IPS-NIHi11 (cell line): ENCODE data around the gene HNF1A.
"Not testable (repeated sequence)": the region's sequence is repeated elsewhere in the genome, so short reads cannot be mapped to it uniquely, and the experiment has no call there.

ENCODE experiments used
- DNase-seq: peaks from one replicate; pipeline ENCODE4 v3.0.0; 2012; ENCODE audit warnings: mixed read lengths, low spot score

The HNF1A gene, protein sequence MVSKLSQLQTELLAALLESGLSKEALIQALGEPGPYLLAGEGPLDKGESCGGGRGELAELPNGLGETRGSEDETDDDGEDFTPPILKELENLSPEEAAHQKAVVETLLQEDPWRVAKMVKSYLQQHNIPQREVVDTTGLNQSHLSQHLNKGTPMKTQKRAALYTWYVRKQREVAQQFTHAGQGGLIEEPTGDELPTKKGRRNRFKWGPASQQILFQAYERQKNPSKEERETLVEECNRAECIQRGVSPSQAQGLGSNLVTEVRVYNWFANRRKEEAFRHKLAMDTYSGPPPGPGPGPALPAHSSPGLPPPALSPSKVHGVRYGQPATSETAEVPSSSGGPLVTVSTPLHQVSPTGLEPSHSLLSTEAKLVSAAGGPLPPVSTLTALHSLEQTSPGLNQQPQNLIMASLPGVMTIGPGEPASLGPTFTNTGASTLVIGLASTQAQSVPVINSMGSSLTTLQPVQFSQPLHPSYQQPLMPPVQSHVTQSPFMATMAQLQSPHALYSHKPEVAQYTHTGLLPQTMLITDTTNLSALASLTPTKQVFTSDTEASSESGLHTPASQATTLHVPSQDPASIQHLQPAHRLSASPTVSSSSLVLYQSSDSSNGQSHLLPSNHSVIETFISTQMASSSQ

GRCh38 chr12:120978296-120979219 is at the start of gene HNF1A:
Gene HNF1A (plus strand): TSS chr12:120978543. CDS start chr12:120978769, 226 bp downstream.
- no peak for DNase-seq

GRCh38 chr12:120928864-120929652 is 49.3 kb upstream of the HNF1A start:
- peak; percentile 53 for DNase-seq

GRCh38 chr12:120930032-120930431 is 48.3 kb upstream of the HNF1A start:
- no peak for DNase-seq

- no peak for DNase-seq
Measured at GRCh38 chr12:120932058-120932457, 46.3 kb upstream of the HNF1A start.

- DNase-seq = no peak
Measured at GRCh38 chr12:120932956-120933526, 45.3 kb upstream of the HNF1A start.

DNA sequence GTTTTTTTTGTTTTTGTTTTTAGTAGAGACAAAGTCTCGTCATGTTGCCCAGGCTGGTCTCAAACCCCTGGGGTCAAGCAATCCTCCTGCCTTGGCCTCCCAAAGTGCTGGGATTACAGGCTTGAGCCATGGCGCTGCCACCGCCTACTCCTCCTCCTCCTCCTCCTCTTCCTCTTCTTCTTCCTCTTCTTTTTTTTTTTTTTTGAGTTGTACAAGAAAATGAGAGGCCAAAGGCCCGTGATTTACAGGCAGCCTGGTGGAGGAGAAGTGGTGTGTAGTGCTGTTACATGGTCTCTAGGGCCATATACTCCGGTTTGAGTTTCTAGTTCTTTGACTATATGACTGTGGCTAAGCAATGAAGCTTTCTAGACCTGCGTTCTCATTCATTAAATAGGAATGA is 44.6 kb upstream of the HNF1A start:
- no peak for DNase-seq

GRCh38 chr12:120936197-120936596 is 42.1 kb upstream of the HNF1A start:
- DNase-seq = no peak

- DNase-seq = no peak
Measured at GRCh38 chr12:120938496-120938895, 39.8 kb upstream of the HNF1A start.

DNA sequence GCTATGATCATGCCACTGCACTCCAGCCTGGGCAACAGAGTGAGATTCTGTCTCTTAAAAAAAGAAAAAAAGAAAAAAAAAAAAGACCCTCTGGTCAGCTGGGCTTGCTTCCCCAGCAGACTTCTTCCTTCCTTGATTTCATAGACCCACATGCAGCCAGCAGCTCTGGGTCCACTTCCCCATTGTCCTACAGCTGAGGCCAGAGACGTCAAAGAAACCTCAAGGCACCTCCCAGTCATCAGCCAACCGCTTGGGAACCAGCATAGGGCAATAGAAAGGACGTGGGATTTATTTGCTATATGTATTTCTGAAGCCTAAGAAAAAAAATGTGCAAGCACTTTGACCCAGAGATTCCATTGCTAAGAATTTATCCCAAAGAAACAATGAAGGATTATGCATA is 38.8 kb upstream of the HNF1A start:
- DNase-seq = no peak

DNA sequence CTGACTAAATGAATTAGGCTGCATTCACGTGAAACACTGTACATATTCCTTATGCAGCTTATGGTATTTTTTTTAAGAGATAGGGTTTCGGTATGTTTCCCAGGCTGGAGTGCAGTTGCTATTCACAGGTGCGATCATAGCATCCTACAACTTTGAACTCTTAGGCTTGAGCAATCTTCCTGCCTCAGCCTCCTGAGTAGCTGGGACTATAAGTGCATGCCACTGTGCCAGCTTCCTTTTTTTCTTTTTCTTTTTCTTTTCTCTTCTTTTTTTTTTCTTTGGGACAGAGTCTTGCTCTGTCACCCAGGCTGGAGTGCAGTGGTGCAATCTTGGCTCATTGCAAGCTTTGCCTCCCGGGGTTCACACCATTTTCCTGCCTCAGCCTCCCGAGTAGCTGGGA is 38.3 kb upstream of the HNF1A start:
- DNase-seq = no peak

GRCh38 chr12:120940799-120941198 is 37.5 kb upstream of the HNF1A start:
- no peak for DNase-seq

DNA sequence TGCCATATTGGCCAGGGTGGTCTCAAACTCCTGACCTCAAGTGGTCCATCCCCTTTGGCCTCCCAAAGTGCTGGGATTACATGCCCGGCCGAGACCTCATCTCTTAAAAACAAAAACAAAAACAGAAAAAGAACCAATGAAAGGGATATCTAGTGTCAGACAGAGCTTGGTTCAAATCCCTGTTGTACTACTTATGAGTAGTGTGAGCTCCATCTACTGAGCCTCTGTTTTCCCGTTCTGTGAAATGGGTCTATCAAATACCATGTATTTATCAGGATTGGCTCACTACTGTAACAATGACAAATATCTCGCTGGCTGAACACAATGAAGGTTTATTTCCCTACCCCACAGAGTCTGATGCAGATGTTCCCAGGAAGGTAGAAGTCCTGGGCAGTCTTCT is 36.9 kb upstream of the HNF1A start:
- DNase-seq = no peak

DNA sequence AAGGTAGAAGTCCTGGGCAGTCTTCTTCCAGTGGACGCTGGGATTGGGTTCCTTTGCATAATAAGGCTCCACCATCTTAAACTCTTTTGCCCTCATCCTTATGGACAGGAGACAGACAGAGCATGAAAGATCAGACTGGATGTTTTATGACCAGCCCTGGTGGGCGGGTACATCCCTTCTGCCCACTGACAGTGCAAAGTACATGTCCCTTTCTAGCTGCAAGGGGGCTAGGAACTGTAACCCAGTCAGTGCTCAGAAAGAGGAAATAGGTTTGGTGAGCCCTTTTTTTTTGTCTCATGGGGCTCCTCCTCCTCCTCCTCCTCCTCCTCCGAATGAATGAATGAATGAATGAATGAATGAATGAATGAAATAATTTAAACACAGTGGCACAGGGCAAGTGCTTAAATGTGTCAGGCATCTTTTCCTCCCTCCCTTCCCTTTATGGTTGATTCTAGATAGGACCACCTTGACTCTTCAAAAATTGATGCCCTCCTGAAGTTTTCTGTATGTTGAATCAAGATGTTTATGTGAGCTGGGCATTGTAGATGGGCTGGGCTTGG is 36.4 kb upstream of the HNF1A start:
- no peak for DNase-seq

DNA sequence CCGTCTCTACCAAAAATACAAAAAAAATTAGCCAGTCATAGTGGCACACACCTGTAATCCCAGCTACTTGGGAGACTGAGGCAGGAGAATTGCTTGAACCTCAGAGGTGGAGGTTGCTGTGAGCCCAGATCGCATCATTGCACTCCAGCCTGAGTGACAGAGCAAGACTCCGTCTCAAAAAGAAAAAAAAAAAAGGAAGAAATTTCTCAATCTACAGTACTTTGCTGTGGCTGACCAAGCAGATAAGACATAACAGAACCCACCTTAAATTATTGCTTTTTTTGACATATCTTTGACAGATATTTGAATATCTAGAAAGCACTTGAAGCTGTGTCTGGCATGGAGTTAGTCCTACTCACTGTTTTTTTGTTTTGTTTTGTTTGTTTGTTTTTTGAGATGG is 34.9 kb upstream of the HNF1A start:
- no peak for DNase-seq

GRCh38 chr12:120944645-120945217 is 33.6 kb upstream of the HNF1A start:
- DNase-seq = peak; percentile 77

DNA sequence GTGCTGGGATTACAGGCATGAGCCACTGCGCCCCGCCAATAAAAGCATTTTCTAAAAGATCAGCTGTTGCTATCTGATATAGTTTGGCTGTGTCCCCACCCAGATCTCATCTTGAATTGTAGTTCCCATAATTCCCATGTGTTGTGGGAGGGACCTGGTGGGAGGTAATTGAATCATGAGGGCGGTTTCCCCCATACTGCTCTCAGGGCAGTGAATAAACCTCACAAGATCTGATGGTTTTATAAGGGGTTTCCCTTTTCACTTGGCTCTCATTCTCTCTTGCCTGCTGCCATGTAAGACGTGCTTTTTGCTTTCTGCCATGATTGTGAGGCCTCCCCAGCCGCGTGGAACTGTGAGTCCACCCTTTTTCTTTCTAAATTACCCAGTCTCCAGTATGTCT is 32.8 kb upstream of the HNF1A start:
- DNase-seq = not testable (repeated sequence)

GRCh38 chr12:120950260-120950799 is 28.0 kb upstream of the HNF1A start:
- not testable (repeated sequence) for DNase-seq

- DNase-seq = no peak
Measured at GRCh38 chr12:120950807-120951206, 27.5 kb upstream of the HNF1A start.

- DNase-seq = no peak
Measured at GRCh38 chr12:120955232-120955631, 23.1 kb upstream of the HNF1A start.

DNA sequence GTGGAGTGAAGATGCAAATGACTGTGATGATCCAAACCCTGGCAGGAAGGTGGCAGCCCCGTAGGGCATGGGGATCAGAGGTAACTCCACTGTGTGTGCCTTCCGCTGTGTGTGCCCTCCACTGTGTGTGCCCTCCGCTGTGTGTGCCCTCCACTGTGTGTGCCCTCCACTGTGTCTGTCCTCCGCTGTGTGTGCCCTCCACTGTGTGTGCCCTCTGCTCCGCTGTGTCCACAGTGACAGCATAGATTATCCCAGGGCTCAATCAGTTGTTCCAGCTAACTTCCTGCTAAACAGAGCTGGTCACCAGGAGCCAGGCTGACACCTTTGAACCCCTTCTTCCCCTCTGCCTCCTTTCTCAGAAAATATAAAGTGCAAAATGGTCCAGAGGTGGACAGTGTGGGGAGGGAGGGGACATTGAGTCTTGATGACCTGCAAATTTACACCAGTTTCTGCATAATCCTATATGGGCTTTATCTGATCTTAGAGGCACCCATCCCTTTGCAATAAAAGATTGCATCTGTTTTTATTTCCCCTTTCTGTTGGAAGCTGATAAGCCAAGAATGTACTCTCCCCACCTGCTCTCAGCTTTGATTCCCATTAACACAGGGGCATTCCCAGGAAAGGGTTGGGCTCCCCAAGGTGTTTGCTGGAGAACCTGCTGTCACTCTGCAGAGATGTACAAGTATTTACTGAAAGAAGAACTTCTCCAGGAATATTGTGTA is 21.6 kb upstream of the HNF1A start:
- DNase-seq = no peak
